ENCODE data around the gene PPFIA2. TPM values are rescaled to one million over a fixed set of nuclear protein-coding genes. Genes with fewer than 3 reads are reported as not detected.

Gene PPFIA2
- polyA plus RNA-seq, 1 donor from 2014 or later, result 65.3 TPM

DNA sequence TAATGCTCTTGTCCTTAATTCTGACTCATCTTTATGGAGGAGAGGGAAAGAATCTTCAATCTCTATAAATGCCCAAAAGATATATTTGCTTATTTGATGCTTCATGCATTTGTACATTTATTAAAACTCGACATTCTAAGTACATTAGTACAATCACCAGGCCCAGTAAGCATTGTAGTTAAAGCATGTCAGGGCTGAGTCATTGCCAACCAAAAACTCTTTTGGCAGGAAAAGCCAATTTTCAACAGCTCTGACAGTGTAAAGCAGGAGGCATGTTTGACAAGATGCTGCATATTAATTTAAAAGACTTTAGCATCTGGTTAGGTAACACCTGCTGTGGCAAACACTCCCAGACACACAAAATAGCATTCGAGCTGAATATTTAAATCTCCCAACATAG lies 290.9 kb downstream of the PPFIA2 start:
- Histone ChIP-seq H4K20me1 (ENCODE audit: insufficient read depth) (no peaks in the 10 kb centered on the region), H3K27ac (ENCODE audit: low read length) (no peak overlapping the region), H2AFZ (ENCODE audit: low read depth, low read length) (no peak overlapping the region), H3K9me2 (ENCODE audit: insufficient read depth, low read length) (no peaks in the 10 kb centered on the region), H3K4me2 (ENCODE audit: low read length) (no peak overlapping the region), H3K27me3 (ENCODE audit: insufficient read depth, low read depth, low read length) (no peaks in the 10 kb centered on the region), H3K79me2 (replicated peaks; ENCODE audit: insufficient read depth, low read length) (no peaks in the 10 kb centered on the region), H3K9me3 (ENCODE audit: low read length) (no peaks in the 10 kb centered on the region), H3K4me3 (ENCODE audit: low read length) (no peak overlapping the region), H3K36me3 (ENCODE audit: insufficient read depth, low read length) (no peaks in the 10 kb centered on the region), H3K9ac (ENCODE audit: low read length) (no peak overlapping the region), H3F3A (ENCODE audit: insufficient read depth, low read length, poor library complexity, severe bottlenecking) (no peaks in the 10 kb centered on the region)
- TF ChIP-seq, protein P1, sequence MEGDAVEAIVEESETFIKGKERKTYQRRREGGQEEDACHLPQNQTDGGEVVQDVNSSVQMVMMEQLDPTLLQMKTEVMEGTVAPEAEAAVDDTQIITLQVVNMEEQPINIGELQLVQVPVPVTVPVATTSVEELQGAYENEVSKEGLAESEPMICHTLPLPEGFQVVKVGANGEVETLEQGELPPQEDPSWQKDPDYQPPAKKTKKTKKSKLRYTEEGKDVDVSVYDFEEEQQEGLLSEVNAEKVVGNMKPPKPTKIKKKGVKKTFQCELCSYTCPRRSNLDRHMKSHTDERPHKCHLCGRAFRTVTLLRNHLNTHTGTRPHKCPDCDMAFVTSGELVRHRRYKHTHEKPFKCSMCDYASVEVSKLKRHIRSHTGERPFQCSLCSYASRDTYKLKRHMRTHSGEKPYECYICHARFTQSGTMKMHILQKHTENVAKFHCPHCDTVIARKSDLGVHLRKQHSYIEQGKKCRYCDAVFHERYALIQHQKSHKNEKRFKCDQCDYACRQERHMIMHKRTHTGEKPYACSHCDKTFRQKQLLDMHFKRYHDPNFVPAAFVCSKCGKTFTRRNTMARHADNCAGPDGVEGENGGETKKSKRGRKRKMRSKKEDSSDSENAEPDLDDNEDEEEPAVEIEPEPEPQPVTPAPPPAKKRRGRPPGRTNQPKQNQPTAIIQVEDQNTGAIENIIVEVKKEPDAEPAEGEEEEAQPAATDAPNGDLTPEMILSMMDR (IDR thresholded peaks at IDR 0.05; ENCODE audit: poor library complexity, severe bottlenecking), result no peak
- TF ChIP-seq MXI1 (conservative IDR thresholded peaks at IDR 0.05; ENCODE audit: poor library complexity, severe bottlenecking) (no peak), EZH2 (IDR thresholded peaks at IDR 0.05; ENCODE audit: borderline replicate concordance, insufficient read depth, low read length, poor library complexity, severe bottlenecking) (no peak), TAF1 (IDR thresholded peaks at IDR 0.05; ENCODE audit: low read depth) (no peak), SMC3 (conservative IDR thresholded peaks at IDR 0.05; ENCODE audit: poor library complexity) (no peak), EP300 (conservative IDR thresholded peaks at IDR 0.05; ENCODE audit: poor library complexity, severe bottlenecking) (no peak), POLR2AphosphoS5 (IDR thresholded peaks at IDR 0.05) (no peak), RAD21 (conservative IDR thresholded peaks at IDR 0.05) (no peak)
- TF ChIP-seq, protein P2, sequence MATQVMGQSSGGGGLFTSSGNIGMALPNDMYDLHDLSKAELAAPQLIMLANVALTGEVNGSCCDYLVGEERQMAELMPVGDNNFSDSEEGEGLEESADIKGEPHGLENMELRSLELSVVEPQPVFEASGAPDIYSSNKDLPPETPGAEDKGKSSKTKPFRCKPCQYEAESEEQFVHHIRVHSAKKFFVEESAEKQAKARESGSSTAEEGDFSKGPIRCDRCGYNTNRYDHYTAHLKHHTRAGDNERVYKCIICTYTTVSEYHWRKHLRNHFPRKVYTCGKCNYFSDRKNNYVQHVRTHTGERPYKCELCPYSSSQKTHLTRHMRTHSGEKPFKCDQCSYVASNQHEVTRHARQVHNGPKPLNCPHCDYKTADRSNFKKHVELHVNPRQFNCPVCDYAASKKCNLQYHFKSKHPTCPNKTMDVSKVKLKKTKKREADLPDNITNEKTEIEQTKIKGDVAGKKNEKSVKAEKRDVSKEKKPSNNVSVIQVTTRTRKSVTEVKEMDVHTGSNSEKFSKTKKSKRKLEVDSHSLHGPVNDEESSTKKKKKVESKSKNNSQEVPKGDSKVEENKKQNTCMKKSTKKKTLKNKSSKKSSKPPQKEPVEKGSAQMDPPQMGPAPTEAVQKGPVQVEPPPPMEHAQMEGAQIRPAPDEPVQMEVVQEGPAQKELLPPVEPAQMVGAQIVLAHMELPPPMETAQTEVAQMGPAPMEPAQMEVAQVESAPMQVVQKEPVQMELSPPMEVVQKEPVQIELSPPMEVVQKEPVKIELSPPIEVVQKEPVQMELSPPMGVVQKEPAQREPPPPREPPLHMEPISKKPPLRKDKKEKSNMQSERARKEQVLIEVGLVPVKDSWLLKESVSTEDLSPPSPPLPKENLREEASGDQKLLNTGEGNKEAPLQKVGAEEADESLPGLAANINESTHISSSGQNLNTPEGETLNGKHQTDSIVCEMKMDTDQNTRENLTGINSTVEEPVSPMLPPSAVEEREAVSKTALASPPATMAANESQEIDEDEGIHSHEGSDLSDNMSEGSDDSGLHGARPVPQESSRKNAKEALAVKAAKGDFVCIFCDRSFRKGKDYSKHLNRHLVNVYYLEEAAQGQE (IDR thresholded peaks at IDR 0.05; ENCODE audit: borderline replicate concordance), result no peak

DNA sequence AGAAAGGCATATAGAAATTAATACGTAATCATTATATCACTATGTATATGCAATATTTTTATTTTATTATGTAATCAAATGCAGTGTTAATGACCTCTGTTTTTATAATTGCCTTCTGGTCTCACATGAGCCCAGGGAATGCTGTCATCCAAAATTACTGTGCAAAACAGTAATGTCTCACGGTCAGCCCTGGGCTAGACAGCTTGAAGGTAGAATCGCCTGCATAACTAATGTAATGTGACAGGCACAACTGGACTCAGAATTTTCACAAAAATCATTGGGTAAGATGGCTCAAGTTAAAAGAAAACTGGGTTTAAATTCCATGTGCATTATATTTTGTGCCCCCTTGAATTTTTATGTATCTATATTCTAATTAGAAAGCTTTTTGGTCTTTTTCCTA lies 293.3 kb downstream of the PPFIA2 start:
- Histone ChIP-seq H3K4me3 (ENCODE audit: low read length) (no peak overlapping the region), H3K36me3 (ENCODE audit: insufficient read depth, low read length) (no peaks in the 10 kb centered on the region), H3F3A (ENCODE audit: insufficient read depth, low read length, poor library complexity, severe bottlenecking) (no peaks in the 10 kb centered on the region), H3K27me3 (ENCODE audit: insufficient read depth, low read depth, low read length) (no peaks in the 10 kb centered on the region), H3K4me2 (ENCODE audit: low read length) (no peak overlapping the region), H3K9me3 (ENCODE audit: low read length) (no peaks in the 10 kb centered on the region), H2AFZ (ENCODE audit: low read depth, low read length) (no peak overlapping the region), H3K79me2 (replicated peaks; ENCODE audit: insufficient read depth, low read length) (no peaks in the 10 kb centered on the region), H3K9ac (ENCODE audit: low read length) (no peak overlapping the region), H4K20me1 (ENCODE audit: insufficient read depth) (no peaks in the 10 kb centered on the region), H3K27ac (ENCODE audit: low read length) (no peak overlapping the region), H3K9me2 (ENCODE audit: insufficient read depth, low read length) (no peaks in the 10 kb centered on the region)
- TF ChIP-seq RAD21 (conservative IDR thresholded peaks at IDR 0.05), result no peak
- TF ChIP-seq EZH2 (IDR thresholded peaks at IDR 0.05; ENCODE audit: borderline replicate concordance, insufficient read depth, low read length, poor library complexity, severe bottlenecking), result no peak
- TF ChIP-seq, protein P2 (IDR thresholded peaks at IDR 0.05; ENCODE audit: borderline replicate concordance), result no peak
- TF ChIP-seq SMC3 (conservative IDR thresholded peaks at IDR 0.05; ENCODE audit: poor library complexity), result no peak
- TF ChIP-seq, protein P1 (IDR thresholded peaks at IDR 0.05; ENCODE audit: poor library complexity, severe bottlenecking), result no peak
- no peak for TF ChIP-seq MXI1 (conservative IDR thresholded peaks at IDR 0.05; ENCODE audit: poor library complexity, severe bottlenecking)
- TF ChIP-seq EP300 (conservative IDR thresholded peaks at IDR 0.05; ENCODE audit: poor library complexity, severe bottlenecking), result no peak

Data from neural cell (in vitro differentiated cells).